H9 (cell line): ENCODE data around the gene TIAM2. TPM values are rescaled to one million over a fixed set of nuclear protein-coding genes. Genes with fewer than 3 reads are reported as not detected.

Experiments used
- DNase-seq: peaks from one replicate; pipeline ENCODE4 v3.0.0-alpha.2; 2017
- H2AFZ ChIP-seq: one replicate; pipeline ENCODE4 v1.6.1; 2013; ENCODE audit warnings: mild to moderate bottlenecking, low read length, control low read depth, moderate library complexity
- H2AK5ac ChIP-seq: 2 replicates; pipeline ENCODE4 v1.6.1; 2013; ENCODE audit warnings: low read length, control low read depth, mixed read lengths; ENCODE audit not compliant: insufficient read length
- H2BK120ac ChIP-seq: one replicate; pipeline ENCODE4 v1.6.1; 2013; ENCODE audit warnings: low read depth, mild to moderate bottlenecking, low read length, control low read depth, inconsistent platforms; ENCODE audit not compliant: poor library complexity, severe bottlenecking
- H2BK12ac ChIP-seq: 2 replicates; pipeline ENCODE4 v1.6.1; 2013; ENCODE audit warnings: low read length, control low read depth, mixed read lengths, low read depth; ENCODE audit not compliant: insufficient read length
- H2BK15ac ChIP-seq: 2 replicates; pipeline ENCODE4 v1.6.1; 2013; ENCODE audit warnings: low read depth, low read length, control low read depth
- H2BK20ac ChIP-seq: one replicate; pipeline ENCODE4 v1.6.1; 2013; ENCODE audit warnings: low read depth, mild to moderate bottlenecking, low read length, control low read depth, inconsistent platforms; ENCODE audit not compliant: poor library complexity, severe bottlenecking
- H2BK5ac ChIP-seq: 2 replicates; pipeline ENCODE4 v1.6.1; 2013; ENCODE audit warnings: low read length, control low read depth, mixed read lengths; ENCODE audit not compliant: insufficient read length
- H3K14ac ChIP-seq: 2 replicates; pipeline ENCODE4 v1.6.1; 2013; ENCODE audit warnings: low read length, control low read depth; ENCODE audit not compliant: insufficient read depth
- H3K18ac ChIP-seq: 2 replicates; pipeline ENCODE4 v1.6.1; 2013; ENCODE audit warnings: low read depth, mild to moderate bottlenecking, mixed read lengths, low read length, control low read depth; ENCODE audit not compliant: insufficient read length
- H3K23ac ChIP-seq: 2 replicates; pipeline ENCODE4 v1.6.1; 2013; ENCODE audit warnings: low read length, control low read depth, mixed read lengths, low read depth; ENCODE audit not compliant: insufficient read length
- H3K23me2 ChIP-seq: 2 replicates; pipeline ENCODE4 v1.6.1; 2013; ENCODE audit warnings: low read depth, mild to moderate bottlenecking, mixed read lengths, low read length, control low read depth; ENCODE audit not compliant: insufficient read length, poor library complexity, severe bottlenecking
- H3K27ac ChIP-seq: 2 replicates; pipeline ENCODE4 v1.5.1; 2013; ENCODE audit warnings: low read length, control low read depth, mixed read lengths, low read depth; ENCODE audit not compliant: insufficient read length
- H3K27me3 ChIP-seq: 2 replicates; pipeline ENCODE4 v1.6.1; 2013; ENCODE audit warnings: low read length, control low read depth, inconsistent platforms; ENCODE audit not compliant: insufficient read depth
- H3K4ac ChIP-seq: 2 replicates; pipeline ENCODE4 v1.6.1; 2013; ENCODE audit warnings: low read depth, mild to moderate bottlenecking, control low read depth, inconsistent platforms, low read length, moderate library complexity
- H3K4me1 ChIP-seq: 2 replicates; pipeline ENCODE4 v1.6.1; 2013; ENCODE audit warnings: low read length, control low read depth, inconsistent platforms; ENCODE audit not compliant: insufficient read depth
- H3K4me2 ChIP-seq: 2 replicates; pipeline ENCODE4 v1.6.1; 2013; ENCODE audit warnings: low read length, control low read depth, mixed read lengths; ENCODE audit not compliant: insufficient read length, insufficient read depth
- H3K56ac ChIP-seq: 2 replicates; pipeline ENCODE4 v1.6.1; 2013; ENCODE audit warnings: low read depth, mild to moderate bottlenecking, mixed read lengths, low read length, control low read depth; ENCODE audit not compliant: insufficient read length
- H3K79me1 ChIP-seq: 2 replicates; pipeline ENCODE4 v1.6.1; 2013; ENCODE audit warnings: low read depth, mild to moderate bottlenecking, moderate library complexity, low read length, control low read depth, inconsistent platforms; ENCODE audit not compliant: insufficient read depth, poor library complexity, severe bottlenecking
- H3K79me2 ChIP-seq: 2 replicates; pipeline ENCODE4 v1.6.1; 2013; ENCODE audit warnings: low read length, control low read depth, inconsistent platforms; ENCODE audit not compliant: insufficient read depth
- H3K9ac ChIP-seq: 2 replicates; pipeline ENCODE4 v1.6.1; 2013; ENCODE audit warnings: low read length, control low read depth, mixed read lengths; ENCODE audit not compliant: insufficient read length; ENCODE audit errors: extremely low read depth
- H3K9me3 ChIP-seq: one replicate; pipeline ENCODE4 v1.6.1; 2013; ENCODE audit warnings: low read depth, low read length, inconsistent platforms; ENCODE audit not compliant: control insufficient read depth
- H3T11ph ChIP-seq: one replicate; pipeline ENCODE4 v1.6.1; 2013; ENCODE audit warnings: mild to moderate bottlenecking, low read length, control low read depth, inconsistent platforms
- H4K20me1 ChIP-seq: one replicate; pipeline ENCODE4 v1.6.1; 2013; ENCODE audit not compliant: control insufficient read depth, insufficient read length, insufficient read depth
- H4K5ac ChIP-seq: 2 replicates; pipeline ENCODE4 v1.6.1; 2013; ENCODE audit warnings: low read depth, mild to moderate bottlenecking, mixed read lengths, low read length, control low read depth; ENCODE audit not compliant: insufficient read length
- H4K8ac ChIP-seq: replicated peaks from 2 replicates; pipeline ENCODE4 v1.6.1; 2013; ENCODE audit warnings: low read length, control low read depth, mixed read lengths, low read depth; ENCODE audit not compliant: insufficient read length
- H4K91ac ChIP-seq: 2 replicates; pipeline ENCODE4 v1.6.1; 2013; ENCODE audit warnings: low read depth, mild to moderate bottlenecking, moderate library complexity, mixed read lengths, low read length, control low read depth; ENCODE audit not compliant: insufficient read length
- H3K27ac Mint-ChIP-seq, 3 experiments: 2 replicates in 2 of 3; 3 replicates in 1 of 3; pipeline ENCODE4 v1.8.0; 2020 to 2021; ENCODE audit warnings: mixed read lengths in 3 of 3, mild to moderate bottlenecking in 1 of 3, moderate library complexity in 1 of 3
- H3K27me3 Mint-ChIP-seq: 2 replicates; pipeline ENCODE4 v1.8.0; 2021; ENCODE audit warnings: low read depth, mild to moderate bottlenecking, moderate library complexity, mixed read lengths
- H3K36me3 Mint-ChIP-seq, 3 experiments: 2 replicates in 2 of 3; 3 replicates in 1 of 3; pipeline ENCODE4 v1.8.0; 2020 to 2021; ENCODE audit warnings: low read depth in 3 of 3, mixed read lengths in 3 of 3; ENCODE audit not compliant: insufficient read depth in 1 of 3
- H3K4me1 Mint-ChIP-seq, 2 experiments: 2 replicates each; pipeline ENCODE4 v1.8.0; 2020; ENCODE audit warnings: mixed read lengths in 2 of 2
- H3K4me3 Mint-ChIP-seq, 2 experiments: 2 replicates in 1 of 2; 3 replicates in 1 of 2; pipeline ENCODE4 v1.8.0; 2020 to 2021; ENCODE audit warnings: mild to moderate bottlenecking in 2 of 2, mixed read lengths in 2 of 2, moderate library complexity in 1 of 2
- H3K9me3 Mint-ChIP-seq, 2 experiments: 2 replicates in 1 of 2; 3 replicates in 1 of 2; pipeline ENCODE4 v1.8.0; 2020; ENCODE audit warnings: mild to moderate bottlenecking in 2 of 2, mixed read lengths in 2 of 2, moderate library complexity in 1 of 2
- WGBS: extraction: QIAGEN DNeasy Blood & Tissue Kit; methylation state at CpG from one replicate; pipeline ENCODE4 v1.1.7; 2013; ENCODE audit warnings: missing lambda C conversion rate, low lambda C conversion rate, mixed read lengths; ENCODE audit not compliant: insufficient read length; ENCODE audit errors: extremely low coverage; 5-methylcytosine and 5-hydroxymethylcytosine counted together
- total RNA-seq: library from RNA; stranded (reverse); gene quantifications from 2 replicates; pipeline ENCODE4 v1.2.1, GENCODE V29; 2021
- TF ChIP-seq, protein P1 (sequence below): fragments of 200-600 bp; sonication (generic); conservative IDR thresholded peaks from 3 replicates; pipeline ENCODE4 v1.8.0; 2021; ENCODE audit warnings: antibody characterized with exemption, mild to moderate bottlenecking

The TIAM2 gene
- total RNA-seq, 1 experiment from 2014 or later: 6.3 TPM

DNA sequence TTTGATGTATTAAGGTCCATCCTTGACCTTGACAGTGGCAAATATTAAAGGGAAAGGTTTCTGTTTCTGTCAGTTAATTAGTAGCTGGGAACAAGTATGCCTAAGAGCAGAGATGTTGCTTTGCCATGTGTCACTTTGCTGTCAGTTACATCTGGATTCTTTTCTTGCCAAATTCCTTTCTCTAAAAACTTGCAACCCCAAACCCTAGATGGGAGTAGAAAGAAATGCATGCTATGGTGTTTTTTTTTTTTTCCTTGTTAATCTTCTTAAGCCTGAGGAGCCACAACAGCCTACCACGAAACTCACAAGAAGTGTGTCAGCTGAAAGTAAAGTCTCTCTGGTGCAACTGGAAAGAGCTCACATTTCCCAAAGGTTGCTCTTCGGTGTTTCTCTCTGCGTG lies 250.7 kb downstream of the TIAM2 start:
- no peaks in the 10 kb centered on the region for H3K23me2 ChIP-seq
- Mint-ChIP-seq H3K4me1 (peaks cover 6 to 9% of the 10 kb centered on the region in 2 experiments), H3K27ac (no peak overlapping the region)

More for the DNA sequence above, 250.7 kb downstream of the TIAM2 start:
- Histone ChIP-seq H2AK5ac (no peak overlapping the region), H2AFZ (no peak overlapping the region), H3K9me3 (no peaks in the 10 kb centered on the region), H4K5ac (no peak overlapping the region), H3K27ac (no peak overlapping the region), H3T11ph (no peak overlapping the region), H4K20me1 (no peaks in the 10 kb centered on the region), H3K79me2 (no peaks in the 10 kb centered on the region), H4K91ac (no peak overlapping the region), H2BK15ac (no peak overlapping the region), H2BK120ac (no peak overlapping the region), H3K14ac (no peak overlapping the region), H3K18ac (no peak overlapping the region), H3K79me1 (no peaks in the 10 kb centered on the region), H3K4me1 (no peaks in the 10 kb centered on the region), H4K8ac (no peak overlapping the region), H3K9ac (no peak overlapping the region), H2BK12ac (no peak overlapping the region), H2BK20ac (no peak overlapping the region), H3K4me2 (no peak overlapping the region), H2BK5ac (no peak overlapping the region), H3K27me3 (no peaks in the 10 kb centered on the region), H3K56ac (no peak overlapping the region), H3K23ac (no peak overlapping the region), H3K4ac (no peak overlapping the region)
- TF ChIP-seq, protein P1, sequence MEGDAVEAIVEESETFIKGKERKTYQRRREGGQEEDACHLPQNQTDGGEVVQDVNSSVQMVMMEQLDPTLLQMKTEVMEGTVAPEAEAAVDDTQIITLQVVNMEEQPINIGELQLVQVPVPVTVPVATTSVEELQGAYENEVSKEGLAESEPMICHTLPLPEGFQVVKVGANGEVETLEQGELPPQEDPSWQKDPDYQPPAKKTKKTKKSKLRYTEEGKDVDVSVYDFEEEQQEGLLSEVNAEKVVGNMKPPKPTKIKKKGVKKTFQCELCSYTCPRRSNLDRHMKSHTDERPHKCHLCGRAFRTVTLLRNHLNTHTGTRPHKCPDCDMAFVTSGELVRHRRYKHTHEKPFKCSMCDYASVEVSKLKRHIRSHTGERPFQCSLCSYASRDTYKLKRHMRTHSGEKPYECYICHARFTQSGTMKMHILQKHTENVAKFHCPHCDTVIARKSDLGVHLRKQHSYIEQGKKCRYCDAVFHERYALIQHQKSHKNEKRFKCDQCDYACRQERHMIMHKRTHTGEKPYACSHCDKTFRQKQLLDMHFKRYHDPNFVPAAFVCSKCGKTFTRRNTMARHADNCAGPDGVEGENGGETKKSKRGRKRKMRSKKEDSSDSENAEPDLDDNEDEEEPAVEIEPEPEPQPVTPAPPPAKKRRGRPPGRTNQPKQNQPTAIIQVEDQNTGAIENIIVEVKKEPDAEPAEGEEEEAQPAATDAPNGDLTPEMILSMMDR: no peak
- Mint-ChIP-seq H3K4me3 (no peak overlapping the region), H3K36me3 (peaks cover 6 to 63% (median 50%) of the 10 kb centered on the region in 3 experiments; a peak in 6 of 7 replicates), H3K9me3 (peaks cover 1 to 2% of the 10 kb centered on the region in 2 experiments; a peak in 1 of 5 replicates), H3K27me3 (no peaks in the 10 kb centered on the region)
- DNase-seq: no peak
- WGBS: no CpG with 5 or more reads among the region's 3 CpGs
